NOMO-1 (cell line): ENCODE results near the gene DNAJA3.
A peak's percentile ranks its signal among the peaks of the same experiment; 100 is the strongest.

Experiments used
- DNase-seq, 2 experiments: peaks; one replicate each; lab custom pipeline; 2025; ENCODE audit not compliant: unreplicated experiment in 2 of 2; lab: John Stamatoyannopoulos, UW

The DNAJA3 gene

DNA sequence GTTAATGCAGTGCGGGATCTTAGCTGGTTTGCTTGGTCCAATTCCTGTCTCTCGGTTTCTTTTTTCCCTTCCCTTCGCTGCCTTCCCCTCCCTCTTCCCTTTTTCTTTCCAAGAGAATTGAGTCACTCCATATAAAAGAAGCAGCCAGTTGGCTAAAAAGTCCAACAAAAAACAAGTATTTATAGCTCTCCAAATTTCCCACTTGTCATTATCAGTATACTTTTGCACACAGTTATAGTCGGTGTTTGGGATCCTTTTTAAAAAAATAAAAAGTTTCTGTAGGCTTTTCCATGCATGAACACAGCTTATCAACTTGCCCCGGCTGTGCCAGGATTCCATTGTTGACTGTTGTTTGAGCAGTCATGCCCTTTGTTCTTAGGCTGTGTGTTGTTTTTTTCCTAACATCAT, 75.4 kb downstream of the DNAJA3 start:
- no peak for DNase-seq

DNA sequence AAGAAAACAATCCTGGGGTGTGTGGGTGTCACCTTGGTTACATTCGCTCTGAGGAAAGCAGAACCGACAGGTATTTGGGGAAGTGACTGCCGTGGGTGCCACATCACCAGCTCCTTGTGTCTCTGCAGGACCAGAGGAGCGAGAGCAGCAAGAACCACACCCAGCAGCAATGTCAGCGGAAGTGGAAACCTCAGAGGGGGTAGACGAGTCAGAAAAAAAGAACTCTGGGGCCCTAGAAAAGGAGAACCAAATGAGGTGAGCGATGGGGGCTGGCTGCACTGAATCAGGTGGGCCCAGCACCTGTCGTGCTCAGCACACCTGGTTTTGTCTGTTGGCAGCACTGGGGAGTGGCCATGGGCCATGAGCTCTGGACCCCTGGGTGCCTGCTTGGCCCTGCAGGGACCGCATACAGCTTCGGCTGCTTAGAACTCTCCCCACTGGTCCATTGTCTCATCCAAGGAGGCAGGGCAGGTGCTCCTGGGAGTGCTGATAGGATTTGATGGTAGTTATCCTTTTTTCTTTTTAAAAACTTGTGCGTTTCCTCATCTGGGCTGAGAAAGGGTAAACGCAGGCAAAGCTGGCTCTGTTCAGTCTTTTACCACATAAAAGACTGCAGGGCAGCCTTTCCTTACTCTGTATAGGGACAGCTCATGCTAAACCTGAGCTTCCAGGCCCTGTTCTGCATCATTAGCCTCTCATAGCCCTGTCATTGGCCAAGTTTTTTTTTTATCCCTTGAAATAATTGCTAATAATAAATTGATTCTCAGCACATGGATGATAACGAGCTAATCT, 79.9 kb downstream of the DNAJA3 start:
- DNase-seq = peak; percentile 93 to 97
